SK-N-SH treated with all-trans-retinoic acid at 6 μM for 48 hours (cell line): ENCODE data around the gene NADK2.

Experiments used
- ATAC-seq: fragments of 200-7000 bp; cut with Tn5 transposase; 3 replicates; pipeline ENCODE4 v1.9.1; 2020; ENCODE audit warnings: mild to moderate bottlenecking, moderate library complexity
- ARNTL ChIP-seq: fragments of 450-650 bp; formaldehyde crosslinking; IDR thresholded peaks from 2 replicates; pipeline ENCODE4 v1.5.0; 2020; ENCODE audit warnings: low read depth, mild to moderate bottlenecking, moderate library complexity, borderline replicate concordance
- BACH2 ChIP-seq: fragments of 250-450 bp; sonication (Bioruptor Pico); IDR thresholded peaks from 2 replicates; pipeline ENCODE4 v1.9.0; 2021; ENCODE audit warnings: mild to moderate bottlenecking, borderline replicate concordance
- CSDC2 ChIP-seq: fragments of 250-450 bp; sonication (Bioruptor Pico); IDR thresholded peaks from 2 replicates; pipeline ENCODE4 v1.5.0; 2020; ENCODE audit warnings: mild to moderate bottlenecking, moderate library complexity
- ESRRG ChIP-seq: fragments of 250-450 bp; sonication (Bioruptor Pico); IDR thresholded peaks from 2 replicates; pipeline ENCODE4 v1.6.1; 2021; ENCODE audit warnings: mild to moderate bottlenecking
- OSR1 ChIP-seq: fragments of 250-450 bp; sonication (Bioruptor Pico); IDR thresholded peaks from 2 replicates; pipeline ENCODE4 v1.8.0; 2022; ENCODE audit warnings: moderate library complexity, mild to moderate bottlenecking, inconsistent platforms
- PPARA ChIP-seq: fragments of 250-450 bp; sonication (Bioruptor Pico); IDR thresholded peaks from 2 replicates; pipeline ENCODE4 v1.5.0; 2020; ENCODE audit warnings: mild to moderate bottlenecking, borderline replicate concordance
- SNAI2 ChIP-seq: fragments of 250-450 bp; sonication (Bioruptor Pico); IDR thresholded peaks from 2 replicates; pipeline ENCODE4 v1.5.0; 2020; ENCODE audit warnings: mild to moderate bottlenecking, moderate library complexity
- TCF4 ChIP-seq: fragments of 250-450 bp; sonication (Bioruptor Pico); IDR thresholded peaks from 2 replicates; pipeline ENCODE4 v1.8.0; 2021; ENCODE audit warnings: mild to moderate bottlenecking, moderate library complexity, borderline replicate concordance
- TOX ChIP-seq: fragments of 250-450 bp; sonication (Bioruptor Pico); IDR thresholded peaks from 2 replicates; pipeline ENCODE4 v1.8.0; 2021; ENCODE audit warnings: mild to moderate bottlenecking, moderate library complexity, borderline replicate concordance
- ZC3H10 ChIP-seq: fragments of 250-450 bp; sonication (Bioruptor Pico); IDR thresholded peaks from 2 replicates; pipeline ENCODE4 v1.5.1; 2021; ENCODE audit warnings: mild to moderate bottlenecking, moderate library complexity
- ZNF565 ChIP-seq: fragments of 450-650 bp; formaldehyde crosslinking; conservative IDR thresholded peaks from 2 replicates; pipeline ENCODE4 v1.5.0; 2020; ENCODE audit warnings: low read depth, mild to moderate bottlenecking, moderate library complexity
- ZNF70 ChIP-seq: fragments of 450-650 bp; formaldehyde crosslinking; IDR thresholded peaks from 2 replicates; pipeline ENCODE4 v1.5.0; 2020; ENCODE audit warnings: mild to moderate bottlenecking, moderate library complexity
- ZNF8 ChIP-seq: fragments of 450-650 bp; formaldehyde crosslinking; IDR thresholded peaks from 2 replicates; pipeline ENCODE4 v1.5.0; 2020; ENCODE audit warnings: mild to moderate bottlenecking, moderate library complexity
- TF ChIP-seq, protein P1 (sequence below): fragments of 250-450 bp; sonication (Bioruptor Pico); IDR thresholded peaks from 2 replicates; pipeline ENCODE4 v1.5.1; 2021; ENCODE audit warnings: mild to moderate bottlenecking, moderate library complexity
- TF ChIP-seq, protein P2 (sequence below): fragments of 250-450 bp; sonication (Bioruptor Pico); IDR thresholded peaks from 2 replicates; pipeline ENCODE4 v1.5.0; 2020; ENCODE audit warnings: mild to moderate bottlenecking, moderate library complexity
- TF ChIP-seq, protein P3 (sequence below): fragments of 250-450 bp; sonication (Bioruptor Pico); IDR thresholded peaks from 2 replicates; pipeline ENCODE4 v1.5.1; 2020; ENCODE audit warnings: low read depth, mild to moderate bottlenecking, moderate library complexity
- TF ChIP-seq, protein P4 (sequence below): fragments of 250-450 bp; sonication (Bioruptor Pico); IDR thresholded peaks from 2 replicates; pipeline ENCODE4 v1.8.0; 2021; ENCODE audit warnings: low read depth, mild to moderate bottlenecking, moderate library complexity, borderline replicate concordance

The NADK2 gene

DNA sequence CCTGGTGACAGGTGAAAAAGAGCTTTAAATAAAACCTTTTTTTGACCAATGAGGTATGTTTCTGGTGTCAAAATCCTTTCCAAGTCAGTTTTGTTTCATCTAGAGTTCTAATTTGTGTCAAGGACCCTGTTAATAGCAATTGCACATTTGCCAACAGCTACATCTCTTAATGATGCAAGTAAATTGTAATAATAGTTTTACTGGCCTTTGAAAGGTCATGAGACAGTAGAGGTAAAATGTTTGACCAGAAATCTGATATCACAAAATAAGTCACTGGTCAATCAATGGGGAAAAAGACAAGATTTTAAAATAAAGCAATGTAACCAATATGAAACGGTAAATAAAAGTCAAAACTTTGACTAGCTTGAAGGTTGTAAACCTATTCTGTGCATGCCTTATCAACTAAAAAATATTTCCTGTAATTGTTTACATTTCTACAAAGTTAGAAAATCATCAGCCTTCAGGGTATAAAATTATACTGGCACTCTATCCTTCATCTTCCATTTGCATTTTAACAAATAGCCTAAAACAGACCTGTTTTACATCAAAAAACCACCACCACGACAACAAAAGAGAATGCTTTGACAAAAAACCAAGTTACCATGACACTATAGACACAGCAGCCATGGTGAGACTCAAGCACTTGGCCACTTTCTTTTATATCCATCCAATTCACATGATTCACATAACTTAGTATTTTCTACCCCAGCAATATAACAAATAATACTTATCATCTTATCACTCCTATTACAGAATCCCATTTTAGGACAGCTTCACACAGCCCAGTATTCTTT, 3.0 kb downstream of the NADK2 start:
- no peak for TF ChIP-seq ZNF565 (CRISPR knock-in tag)
- no peak for TF ChIP-seq ESRRG (CRISPR knock-in tag)
- no peak for TF ChIP-seq PPARA (CRISPR knock-in tag)
- no peak for TF ChIP-seq TOX (CRISPR knock-in tag)
- no peak for TF ChIP-seq CSDC2
- no peak for TF ChIP-seq SNAI2 (CRISPR knock-in tag)
- TF ChIP-seq, protein P1, sequence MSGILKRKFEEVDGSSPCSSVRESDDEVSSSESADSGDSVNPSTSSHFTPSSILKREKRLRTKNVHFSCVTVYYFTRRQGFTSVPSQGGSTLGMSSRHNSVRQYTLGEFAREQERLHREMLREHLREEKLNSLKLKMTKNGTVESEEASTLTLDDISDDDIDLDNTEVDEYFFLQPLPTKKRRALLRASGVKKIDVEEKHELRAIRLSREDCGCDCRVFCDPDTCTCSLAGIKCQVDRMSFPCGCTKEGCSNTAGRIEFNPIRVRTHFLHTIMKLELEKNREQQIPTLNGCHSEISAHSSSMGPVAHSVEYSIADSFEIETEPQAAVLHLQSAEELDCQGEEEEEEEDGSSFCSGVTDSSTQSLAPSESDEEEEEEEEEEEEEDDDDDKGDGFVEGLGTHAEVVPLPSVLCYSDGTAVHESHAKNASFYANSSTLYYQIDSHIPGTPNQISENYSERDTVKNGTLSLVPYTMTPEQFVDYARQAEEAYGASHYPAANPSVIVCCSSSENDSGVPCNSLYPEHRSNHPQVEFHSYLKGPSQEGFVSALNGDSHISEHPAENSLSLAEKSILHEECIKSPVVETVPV (CRISPR knock-in tag): no peak
- TF ChIP-seq, protein P2, sequence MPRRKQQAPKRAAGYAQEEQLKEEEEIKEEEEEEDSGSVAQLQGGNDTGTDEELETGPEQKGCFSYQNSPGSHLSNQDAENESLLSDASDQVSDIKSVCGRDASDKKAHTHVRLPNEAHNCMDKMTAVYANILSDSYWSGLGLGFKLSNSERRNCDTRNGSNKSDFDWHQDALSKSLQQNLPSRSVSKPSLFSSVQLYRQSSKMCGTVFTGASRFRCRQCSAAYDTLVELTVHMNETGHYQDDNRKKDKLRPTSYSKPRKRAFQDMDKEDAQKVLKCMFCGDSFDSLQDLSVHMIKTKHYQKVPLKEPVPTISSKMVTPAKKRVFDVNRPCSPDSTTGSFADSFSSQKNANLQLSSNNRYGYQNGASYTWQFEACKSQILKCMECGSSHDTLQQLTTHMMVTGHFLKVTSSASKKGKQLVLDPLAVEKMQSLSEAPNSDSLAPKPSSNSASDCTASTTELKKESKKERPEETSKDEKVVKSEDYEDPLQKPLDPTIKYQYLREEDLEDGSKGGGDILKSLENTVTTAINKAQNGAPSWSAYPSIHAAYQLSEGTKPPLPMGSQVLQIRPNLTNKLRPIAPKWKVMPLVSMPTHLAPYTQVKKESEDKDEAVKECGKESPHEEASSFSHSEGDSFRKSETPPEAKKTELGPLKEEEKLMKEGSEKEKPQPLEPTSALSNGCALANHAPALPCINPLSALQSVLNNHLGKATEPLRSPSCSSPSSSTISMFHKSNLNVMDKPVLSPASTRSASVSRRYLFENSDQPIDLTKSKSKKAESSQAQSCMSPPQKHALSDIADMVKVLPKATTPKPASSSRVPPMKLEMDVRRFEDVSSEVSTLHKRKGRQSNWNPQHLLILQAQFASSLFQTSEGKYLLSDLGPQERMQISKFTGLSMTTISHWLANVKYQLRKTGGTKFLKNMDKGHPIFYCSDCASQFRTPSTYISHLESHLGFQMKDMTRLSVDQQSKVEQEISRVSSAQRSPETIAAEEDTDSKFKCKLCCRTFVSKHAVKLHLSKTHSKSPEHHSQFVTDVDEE (CRISPR knock-in tag): no peak
- no peak for TF ChIP-seq ZNF8 (CRISPR knock-in tag)
- no peak for TF ChIP-seq OSR1 (CRISPR knock-in tag)
- TF ChIP-seq, protein P3, sequence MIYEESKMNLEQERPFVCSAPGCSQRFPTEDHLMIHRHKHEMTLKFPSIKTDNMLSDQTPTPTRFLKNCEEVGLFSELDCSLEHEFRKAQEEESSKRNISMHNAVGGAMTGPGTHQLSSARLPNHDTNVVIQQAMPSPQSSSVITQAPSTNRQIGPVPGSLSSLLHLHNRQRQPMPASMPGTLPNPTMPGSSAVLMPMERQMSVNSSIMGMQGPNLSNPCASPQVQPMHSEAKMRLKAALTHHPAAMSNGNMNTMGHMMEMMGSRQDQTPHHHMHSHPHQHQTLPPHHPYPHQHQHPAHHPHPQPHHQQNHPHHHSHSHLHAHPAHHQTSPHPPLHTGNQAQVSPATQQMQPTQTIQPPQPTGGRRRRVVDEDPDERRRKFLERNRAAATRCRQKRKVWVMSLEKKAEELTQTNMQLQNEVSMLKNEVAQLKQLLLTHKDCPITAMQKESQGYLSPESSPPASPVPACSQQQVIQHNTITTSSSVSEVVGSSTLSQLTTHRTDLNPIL (CRISPR knock-in tag): no peak
- no peak for TF ChIP-seq TCF4 (CRISPR knock-in tag)
- no peak for TF ChIP-seq ZC3H10 (CRISPR knock-in tag)
- TF ChIP-seq ARNTL: no peak
- no peak for ATAC-seq

DNA sequence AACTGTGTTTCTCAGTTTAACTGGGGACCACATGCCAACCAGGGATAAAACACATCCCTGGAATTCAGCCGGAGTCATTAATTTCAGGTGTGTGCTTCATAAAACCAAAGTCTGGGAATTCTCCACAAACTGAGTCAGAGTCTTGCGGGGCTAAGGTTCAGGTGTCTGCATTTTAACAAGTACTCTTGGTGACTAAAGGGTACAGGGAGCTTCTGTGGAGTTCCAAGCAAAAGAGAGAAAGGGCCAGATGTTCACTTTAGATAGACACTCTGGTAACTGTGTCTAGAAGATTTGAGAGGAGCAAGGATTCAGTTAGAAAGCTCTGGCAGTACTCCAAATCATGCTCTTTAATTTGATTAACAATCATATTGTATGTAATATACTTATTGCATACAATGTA, 4.0 kb downstream of the NADK2 start:
- TF ChIP-seq ESRRG (CRISPR knock-in tag) (no peak), TCF4 (CRISPR knock-in tag) (no peak)
- TF ChIP-seq, protein P3 (CRISPR knock-in tag): no peak
- no peak for ATAC-seq

DNA sequence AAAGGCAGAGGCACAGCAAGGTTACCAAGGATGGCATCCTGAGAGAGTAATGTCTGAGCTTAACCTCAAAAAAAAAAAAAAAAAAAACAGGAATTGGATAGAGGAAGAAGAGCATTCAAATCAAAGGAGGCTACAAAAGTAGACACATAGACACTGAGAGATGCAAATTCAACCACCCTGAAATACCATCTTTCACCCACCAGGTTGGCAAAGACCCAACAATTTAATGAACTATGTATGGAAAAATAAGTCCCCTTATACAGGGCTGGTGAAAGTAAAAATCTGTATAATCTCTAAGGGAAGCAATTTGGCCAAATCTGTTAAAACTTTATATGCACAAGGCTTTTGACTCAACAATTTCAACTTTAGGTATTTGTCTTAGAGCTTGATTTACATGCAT, 4.9 kb downstream of the NADK2 start:
- ATAC-seq: no peak
- TF ChIP-seq OSR1 (CRISPR knock-in tag): no peak
- TF ChIP-seq, protein P1 (CRISPR knock-in tag): no peak
- no peak for TF ChIP-seq CSDC2
- TF ChIP-seq, protein P3 (CRISPR knock-in tag): no peak
- no peak for TF ChIP-seq BACH2 (CRISPR knock-in tag)
- TF ChIP-seq, protein P4, sequence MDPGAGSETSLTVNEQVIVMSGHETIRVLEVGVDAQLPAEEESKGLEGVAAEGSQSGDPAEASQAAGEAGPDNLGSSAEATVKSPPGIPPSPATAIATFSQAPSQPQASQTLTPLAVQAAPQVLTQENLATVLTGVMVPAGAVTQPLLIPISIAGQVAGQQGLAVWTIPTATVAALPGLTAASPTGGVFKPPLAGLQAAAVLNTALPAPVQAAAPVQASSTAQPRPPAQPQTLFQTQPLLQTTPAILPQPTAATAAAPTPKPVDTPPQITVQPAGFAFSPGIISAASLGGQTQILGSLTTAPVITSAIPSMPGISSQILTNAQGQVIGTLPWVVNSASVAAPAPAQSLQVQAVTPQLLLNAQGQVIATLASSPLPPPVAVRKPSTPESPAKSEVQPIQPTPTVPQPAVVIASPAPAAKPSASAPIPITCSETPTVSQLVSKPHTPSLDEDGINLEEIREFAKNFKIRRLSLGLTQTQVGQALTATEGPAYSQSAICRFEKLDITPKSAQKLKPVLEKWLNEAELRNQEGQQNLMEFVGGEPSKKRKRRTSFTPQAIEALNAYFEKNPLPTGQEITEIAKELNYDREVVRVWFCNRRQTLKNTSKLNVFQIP (CRISPR knock-in tag): no peak
- TF ChIP-seq, protein P2 (CRISPR knock-in tag): no peak
- no peak for TF ChIP-seq ZNF70
- no peak for TF ChIP-seq ARNTL
- TF ChIP-seq, all 23 proteins: peak for 0
